ENCODE data around the gene BIVM.

BIVM gene

GRCh38 chr13:102788683-102789082 is 10.2 kb upstream of the BIVM start:
- DNase-seq: no peak

GRCh38 chr13:102792396-102792795 is 6.5 kb upstream of the BIVM start:
- DNase-seq: no peak

GRCh38 chr13:102793611-102794355 is 5.1 kb upstream of the BIVM start:
- DNase-seq: no peak

- peak; percentile 18 for DNase-seq
Observed at GRCh38 chr13:102799426-102800144, 666 bp downstream of the BIVM start.

GRCh38 chr13:102800145-102801041 is 1.5 kb downstream of the BIVM start:
- DNase-seq: peak; percentile 85

- DNase-seq: no peak
Observed at GRCh38 chr13:102805680-102806079, 6.8 kb downstream of the BIVM start.

- no peak for DNase-seq
Observed at GRCh38 chr13:102807699-102808098, 8.8 kb downstream of the BIVM start.

GRCh38 chr13:102812611-102813287 is 13.8 kb downstream of the BIVM start:
- DNase-seq: no peak

GRCh38 chr13:102814025-102814607 is 15.2 kb downstream of the BIVM start:
- no peak for DNase-seq

- no peak for DNase-seq
Observed at GRCh38 chr13:102814793-102815192, 15.9 kb downstream of the BIVM start.

GRCh38 chr13:102815788-102816187 is 16.9 kb downstream of the BIVM start:
- DNase-seq: no peak

- DNase-seq: no peak
Observed at GRCh38 chr13:102816708-102817107, 17.8 kb downstream of the BIVM start.

- DNase-seq: no peak
Observed at GRCh38 chr13:102817241-102817640, 18.3 kb downstream of the BIVM start.

GRCh38 chr13:102817907-102818306 is 19.0 kb downstream of the BIVM start:
- no peak for DNase-seq

GRCh38 chr13:102825400-102825799 is 26.5 kb downstream of the BIVM start:
- DNase-seq: no peak

GRCh38 chr13:102825921-102826706 is 27.2 kb downstream of the BIVM start:
- DNase-seq: no peak

GRCh38 chr13:102830646-102831045 is 31.7 kb downstream of the BIVM start:
- no peak for DNase-seq

- DNase-seq: no peak
Observed at GRCh38 chr13:102836471-102836870, 37.6 kb downstream of the BIVM start.

- DNase-seq: no peak
Observed at GRCh38 chr13:102838273-102838672, 39.4 kb downstream of the BIVM start.

GRCh38 chr13:102838982-102839381 is 40.1 kb downstream of the BIVM start:
- no peak for DNase-seq

- DNase-seq: no peak
Observed at GRCh38 chr13:102839462-102839861, 40.5 kb downstream of the BIVM start.

GRCh38 chr13:102845289-102845629 is 46.3 kb downstream of the BIVM start:
- DNase-seq: no peak

Measured in activated CD8-positive, alpha-beta memory T cell treated with anti-CD3 and anti-CD28 coated beads, Interleukin-2, amount 50 U/mL, for 4 hours (primary cell).